ENCODE measurements around the gene ADGRG6.
"Not testable (repeated sequence)": the region's sequence is repeated elsewhere in the genome, so short reads cannot be mapped to it uniquely, and the experiment has no call there.

ADGRG6 gene

DNA sequence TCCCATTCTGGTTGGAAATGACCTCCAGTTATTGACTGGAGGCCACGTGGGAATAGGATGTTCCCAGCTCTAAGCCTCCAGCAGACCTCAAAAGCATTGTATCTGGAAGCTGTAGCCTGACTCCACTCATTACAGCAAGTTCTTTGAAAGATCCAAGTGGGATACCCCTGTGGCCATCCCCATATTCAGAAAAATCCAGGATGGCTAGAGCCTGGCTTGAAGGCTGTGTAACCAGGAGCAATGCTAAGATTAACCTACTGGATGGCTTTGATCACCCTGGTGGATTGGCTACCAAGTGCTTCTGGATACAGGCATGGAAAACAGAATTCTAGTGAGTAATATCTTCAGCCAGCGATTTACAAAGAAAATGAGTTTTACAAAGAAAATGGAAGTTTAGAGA, 151.2 kb downstream of the ADGRG6 start:
- DNase-seq: no peak

DNA sequence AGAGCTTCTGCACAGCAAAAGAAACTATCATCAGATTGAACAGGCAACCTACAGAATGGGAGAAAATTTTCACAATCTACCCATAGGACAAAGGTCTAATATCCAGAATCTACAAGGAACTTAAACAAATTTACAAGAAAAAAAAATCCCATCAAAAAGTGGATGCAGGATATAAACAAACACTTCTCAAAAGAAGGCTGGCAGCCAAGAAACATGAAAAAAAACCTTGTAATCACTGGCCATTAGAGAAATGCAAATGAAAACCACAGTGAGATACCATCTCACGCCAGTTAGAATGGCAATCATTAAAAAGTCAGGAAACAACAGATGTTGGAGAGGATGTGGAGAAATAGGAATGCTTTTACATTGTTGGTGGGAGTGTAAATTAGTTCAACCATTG, 152.4 kb downstream of the ADGRG6 start:
- DNase-seq: not testable (repeated sequence)

DNA sequence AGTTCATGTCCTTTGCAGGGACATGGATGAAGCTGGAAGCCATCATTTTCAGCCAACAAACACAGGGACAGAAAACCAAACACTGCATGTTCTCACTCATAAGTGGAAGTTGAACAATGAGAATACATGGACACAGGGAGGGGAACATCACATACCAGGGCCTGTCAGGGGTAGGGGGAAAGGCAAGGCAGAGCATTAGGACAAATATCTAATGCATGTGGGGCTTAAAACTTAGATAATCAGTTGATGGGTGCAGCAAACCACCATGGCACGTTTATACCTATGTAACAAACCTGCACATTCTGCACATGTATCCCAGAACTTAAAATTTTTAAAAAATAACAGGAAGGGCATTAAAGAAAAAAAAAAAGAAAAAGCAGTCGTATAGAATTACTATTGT, 153.0 kb downstream of the ADGRG6 start:
- DNase-seq: not testable (repeated sequence)

DNA sequence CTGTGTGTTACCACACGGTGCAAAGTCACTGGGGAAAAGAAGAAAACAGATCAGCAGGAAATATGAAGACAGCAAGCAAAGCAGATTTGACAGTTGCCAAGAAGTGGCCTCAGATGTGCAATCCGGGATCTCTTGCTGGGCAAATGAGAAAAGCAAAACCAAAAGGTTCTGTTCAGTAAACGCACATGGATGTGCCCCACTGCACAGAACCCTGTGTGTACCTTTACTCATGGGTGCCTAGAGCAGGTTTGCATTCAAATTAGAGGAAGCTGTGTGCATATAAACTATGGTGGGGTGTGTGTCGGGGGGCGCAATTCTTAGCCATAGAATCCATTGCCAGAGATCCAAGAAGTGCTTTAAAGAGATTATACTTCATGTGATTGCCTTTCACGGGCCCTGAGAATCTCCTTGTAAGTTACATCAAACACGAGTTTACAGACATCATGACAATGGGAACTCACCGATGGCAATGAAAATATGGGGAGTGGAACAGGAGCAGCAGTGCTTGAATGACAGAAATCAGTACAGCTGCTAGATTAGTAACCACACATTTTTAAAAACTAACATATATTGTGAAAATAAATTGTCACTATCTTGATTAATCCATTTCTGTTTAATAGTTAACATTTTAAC, 154.3 kb downstream of the ADGRG6 start:
- DNase-seq: no peak

DNA sequence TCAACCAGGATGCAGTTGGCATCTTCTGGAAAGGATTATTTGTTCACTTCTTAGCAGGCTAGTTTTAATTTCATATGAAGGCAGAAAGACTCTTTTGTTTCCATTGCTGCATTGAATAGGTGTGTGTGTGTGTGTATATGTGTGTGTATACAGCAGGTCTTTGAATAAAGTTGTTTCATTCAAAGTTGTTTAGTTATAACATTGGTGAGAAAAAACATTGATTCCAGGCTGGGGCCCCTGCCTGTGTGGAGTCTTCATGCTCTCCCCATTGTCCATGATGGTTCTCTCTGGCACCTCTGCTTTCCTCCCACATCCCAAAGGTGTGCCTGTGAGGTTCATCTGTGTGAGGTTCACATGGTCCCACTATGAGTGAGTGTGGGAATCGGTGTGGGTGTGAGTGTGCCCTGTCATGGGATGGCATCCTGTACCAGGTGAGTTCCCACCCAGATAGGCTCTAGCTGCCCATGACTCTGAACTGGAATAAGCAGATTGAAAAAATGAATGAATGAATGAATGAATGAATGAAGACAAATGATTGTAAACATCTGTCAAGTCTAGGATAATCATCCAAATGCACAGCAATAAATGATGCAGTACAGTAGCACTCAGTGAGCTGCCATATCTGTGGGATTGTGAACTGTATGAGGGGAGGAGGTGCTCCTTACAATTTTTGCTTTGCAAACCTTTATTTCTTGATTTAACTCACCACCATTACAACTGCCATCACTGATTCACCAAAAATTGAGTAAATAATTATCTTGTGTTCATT, 156.0 kb downstream of the ADGRG6 start:
- no peak for DNase-seq

DNA sequence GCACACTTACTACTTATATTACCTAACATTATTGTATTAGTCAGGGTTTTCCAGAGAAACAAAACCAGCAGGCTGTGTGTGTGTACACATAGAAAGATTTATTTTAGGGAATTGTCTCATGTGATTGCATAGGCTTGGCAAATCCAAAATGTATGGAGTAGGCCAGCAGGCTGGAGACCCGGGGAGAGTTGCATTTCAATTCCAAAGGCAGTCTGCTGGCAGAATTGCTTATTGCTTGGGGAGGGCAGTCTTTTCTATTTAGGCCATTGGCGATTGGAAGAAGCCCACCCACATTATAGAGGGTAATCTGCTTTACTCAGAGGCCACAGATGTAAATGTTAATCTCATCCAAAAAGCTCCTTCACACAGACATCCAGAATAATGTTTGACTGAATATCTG, 157.0 kb downstream of the ADGRG6 start:
- no peak for DNase-seq

DNA sequence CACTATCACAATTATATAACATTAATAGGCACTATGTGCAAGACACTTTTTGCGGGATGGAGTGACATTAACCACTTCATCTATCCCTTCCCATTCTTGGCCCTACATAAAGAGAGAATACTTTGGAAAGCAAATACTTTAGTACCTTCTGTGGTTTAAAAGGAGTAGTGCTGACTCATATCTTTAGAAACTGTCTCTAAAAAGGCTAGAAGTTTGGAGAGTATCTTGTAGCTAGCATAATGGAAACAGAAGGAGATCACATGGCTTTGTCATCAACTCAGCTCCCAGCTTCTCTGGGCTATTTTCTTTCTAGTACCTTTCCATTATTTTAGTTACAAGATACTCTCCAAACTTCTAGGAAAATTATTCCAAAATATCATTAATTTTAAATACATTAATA, 157.5 kb downstream of the ADGRG6 start:
- no peak for DNase-seq

DNA sequence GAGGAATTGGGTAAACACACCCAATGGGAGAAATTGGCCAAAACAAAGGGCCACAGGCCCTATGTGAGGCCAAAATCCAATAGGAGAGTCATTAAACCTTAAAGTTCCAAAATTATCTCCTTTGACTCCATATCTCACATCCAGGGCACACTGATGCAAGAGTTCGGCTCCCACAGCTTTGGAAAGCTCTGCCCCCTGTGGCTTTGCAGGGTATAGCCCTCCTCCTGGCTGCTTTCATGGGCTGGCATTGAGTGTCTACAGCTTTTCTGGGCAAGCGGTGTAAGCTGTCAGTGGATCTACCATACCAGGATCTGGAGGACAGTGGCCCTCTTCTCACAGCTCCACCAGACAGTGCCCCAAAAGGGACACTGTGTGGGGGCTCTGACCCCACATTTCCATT, 160.5 kb downstream of the ADGRG6 start:
- no peak for DNase-seq

DNA sequence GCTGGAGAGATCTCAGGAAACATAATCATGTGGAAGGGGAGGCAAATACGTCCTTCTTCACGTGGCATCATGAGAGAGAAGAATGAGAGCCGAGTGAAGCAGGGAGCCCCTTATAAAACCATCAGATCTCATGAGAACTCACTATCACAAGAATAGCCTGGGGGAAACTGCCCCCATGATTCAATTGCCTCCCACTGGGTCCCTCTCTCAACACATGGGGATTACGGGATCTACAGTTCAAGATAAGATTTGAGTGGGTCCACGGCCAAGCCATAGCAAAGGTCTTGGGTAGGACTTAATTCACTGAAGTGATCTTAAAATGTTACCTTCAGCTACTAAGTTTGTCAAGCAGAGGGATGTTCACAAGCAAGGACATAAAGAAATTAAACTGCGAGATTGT, 162.2 kb downstream of the ADGRG6 start:
- no peak for DNase-seq

DNA sequence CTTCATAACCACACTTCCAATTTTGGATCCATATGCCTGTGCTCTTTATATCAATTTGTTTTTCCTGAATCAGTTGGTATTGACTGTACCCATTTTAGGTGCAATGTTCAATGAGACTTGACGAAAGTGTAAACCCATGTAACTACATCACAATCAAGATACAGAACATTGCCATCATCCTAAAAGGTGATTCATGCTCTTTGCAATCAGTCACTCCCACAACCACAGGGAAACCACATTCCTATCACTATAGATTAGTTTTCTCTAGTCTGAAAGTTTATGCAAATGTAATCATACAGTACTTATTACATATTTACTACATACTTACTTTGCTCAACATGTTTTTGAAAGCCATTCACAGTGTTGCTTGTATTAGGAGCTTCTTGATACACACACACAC, 167.4 kb downstream of the ADGRG6 start:
- no peak for DNase-seq

DNA sequence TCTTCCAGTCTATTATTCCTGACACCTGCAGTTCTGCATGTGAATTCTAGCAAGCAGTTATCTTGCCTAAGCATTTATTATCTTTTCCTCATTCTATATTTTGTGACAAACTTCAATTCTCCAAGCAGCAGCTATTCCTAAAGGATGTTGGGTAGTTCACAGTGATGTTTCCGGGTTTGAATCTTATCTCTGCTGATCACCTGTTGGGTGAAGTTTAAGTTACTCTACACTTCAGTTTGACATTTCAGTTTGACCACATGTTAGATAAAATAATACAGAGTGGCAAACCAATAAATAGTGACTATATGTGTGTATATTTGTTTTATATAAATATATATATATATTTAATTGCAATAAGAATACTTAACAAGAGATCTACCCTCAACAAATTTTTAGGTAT, 168.6 kb downstream of the ADGRG6 start:
- DNase-seq: no peak

DNA sequence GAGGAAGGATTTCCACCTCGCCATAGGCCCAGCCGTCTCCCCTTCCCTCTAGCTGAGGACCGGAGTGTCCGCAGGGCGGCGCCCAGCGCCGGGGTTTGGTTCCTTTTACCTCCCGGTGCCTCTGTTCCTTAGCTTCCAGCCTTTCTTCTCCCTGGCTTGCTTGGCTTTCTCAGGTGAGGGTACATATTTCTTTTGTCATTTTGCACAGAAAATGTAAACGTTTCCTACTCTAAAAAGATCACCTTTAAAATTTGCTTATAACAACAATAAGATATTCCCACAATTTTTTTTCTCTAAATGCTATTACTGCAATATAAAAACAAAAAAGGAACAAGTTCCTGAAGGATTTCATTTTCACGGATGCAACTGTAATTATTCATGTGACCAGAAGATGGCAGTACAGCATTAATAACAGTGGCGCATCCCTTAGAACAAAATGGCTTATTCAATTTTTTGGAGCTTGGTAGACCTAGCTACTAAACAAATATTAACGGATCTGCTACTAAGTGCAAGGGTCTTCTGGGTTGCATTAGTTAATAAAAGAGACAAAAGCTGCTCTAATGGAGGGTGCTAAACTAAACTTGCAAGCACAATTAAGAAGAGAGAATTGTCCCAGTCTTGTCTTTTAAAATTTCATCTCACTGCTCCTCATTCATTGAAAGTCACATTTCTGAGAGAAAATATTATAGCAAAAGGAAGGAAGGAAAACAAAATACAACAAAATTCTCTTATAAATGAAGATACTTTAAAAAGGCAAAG, 172.9 kb downstream of the ADGRG6 start:
- DNase-seq: peak; percentile 20

DNA sequence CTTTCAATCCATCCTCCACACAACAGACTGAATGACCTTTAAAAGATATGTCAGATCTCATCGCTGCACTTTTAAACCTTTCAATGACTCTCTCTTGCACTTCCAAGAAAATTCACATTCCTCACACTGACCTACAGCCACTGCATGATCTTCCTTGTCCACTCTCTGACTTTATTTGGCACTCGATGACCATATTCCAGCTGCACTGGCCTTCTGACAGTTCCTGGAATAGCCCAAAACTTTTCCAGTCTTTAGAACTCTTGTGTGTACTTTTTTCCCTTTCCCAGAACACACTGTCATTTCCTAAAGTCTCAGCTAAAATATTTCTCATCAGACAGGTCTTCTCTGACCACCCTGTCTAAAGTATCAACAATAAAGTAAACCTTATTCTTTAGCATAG, 174.6 kb downstream of the ADGRG6 start:
- no peak for DNase-seq

DNA sequence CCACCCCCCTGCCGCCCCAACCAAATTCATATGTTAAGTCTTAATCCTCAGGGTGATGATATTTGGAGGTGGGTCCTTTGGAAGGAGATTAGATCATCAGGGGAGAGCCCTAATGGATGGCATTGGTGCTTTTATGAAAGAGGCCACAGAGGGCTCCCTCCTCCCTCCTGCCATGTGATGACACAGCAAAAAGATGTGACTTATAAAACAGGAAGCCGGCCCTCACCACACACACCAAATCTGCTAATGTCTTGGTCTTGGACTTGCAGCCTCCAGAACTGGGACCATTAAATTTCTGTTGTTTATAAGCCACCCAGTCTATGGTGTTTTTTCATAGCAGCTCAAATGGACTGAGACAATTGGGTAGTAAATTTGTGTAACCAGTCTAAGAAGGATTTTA, 176.3 kb downstream of the ADGRG6 start:
- DNase-seq: no peak

DNA sequence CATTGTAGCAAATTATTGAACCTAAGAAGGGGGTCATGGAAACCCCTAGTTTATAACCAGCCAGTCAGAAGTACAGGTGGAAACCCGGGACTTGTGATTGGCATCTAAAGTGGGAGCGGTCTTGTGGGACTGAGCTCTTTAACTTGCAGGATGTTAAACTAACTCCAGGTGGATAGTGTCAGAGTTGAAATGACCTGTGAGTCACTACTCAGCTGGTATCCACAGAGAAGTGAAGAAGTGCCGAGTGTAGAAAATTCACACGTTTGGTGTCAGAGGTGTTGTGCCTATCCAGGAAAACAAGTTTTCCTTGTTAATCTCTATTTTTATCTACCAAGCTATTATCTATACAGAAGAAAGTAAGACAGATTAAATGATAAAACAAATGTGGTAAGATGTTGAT, 179.7 kb downstream of the ADGRG6 start:
- no peak for DNase-seq

DNA sequence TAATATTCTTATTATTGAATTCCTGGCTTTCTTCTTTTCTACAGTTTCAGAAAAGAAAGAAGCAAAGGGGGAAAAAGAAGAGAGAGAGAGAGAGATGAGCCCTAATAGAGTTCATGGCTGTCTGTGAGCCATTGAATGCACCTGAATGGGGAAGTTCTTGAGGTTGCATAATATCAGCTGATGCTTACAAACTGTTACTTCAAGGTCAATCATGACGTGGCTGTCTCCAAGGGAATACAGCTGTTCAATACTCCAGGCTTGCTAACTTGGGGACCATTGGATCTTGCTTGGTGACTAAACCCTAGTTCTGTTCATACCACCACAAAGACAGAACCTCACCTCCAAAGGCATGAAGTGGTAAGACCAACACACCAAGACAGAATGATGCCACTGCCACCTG, 180.4 kb downstream of the ADGRG6 start:
- no peak for DNase-seq

DNA sequence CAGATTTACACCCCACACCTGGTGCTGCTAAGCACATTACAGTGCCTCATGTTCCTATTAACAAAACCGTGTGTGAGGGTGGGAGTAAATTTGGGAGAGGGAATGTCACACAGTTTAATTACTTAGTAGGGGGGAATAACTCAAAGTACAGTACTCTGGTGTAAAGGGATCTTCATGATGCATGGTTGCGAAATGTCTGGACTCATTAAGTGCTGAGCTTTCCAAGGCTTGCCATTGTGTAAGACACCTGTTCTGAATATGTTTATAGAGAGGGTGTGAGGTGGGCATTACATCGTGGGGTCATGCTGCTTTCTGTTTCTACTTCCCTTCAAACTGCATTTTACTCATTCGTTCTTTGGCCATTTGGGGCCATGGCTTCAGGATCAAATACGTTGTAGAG, 181.2 kb downstream of the ADGRG6 start:
- no peak for DNase-seq

DNA sequence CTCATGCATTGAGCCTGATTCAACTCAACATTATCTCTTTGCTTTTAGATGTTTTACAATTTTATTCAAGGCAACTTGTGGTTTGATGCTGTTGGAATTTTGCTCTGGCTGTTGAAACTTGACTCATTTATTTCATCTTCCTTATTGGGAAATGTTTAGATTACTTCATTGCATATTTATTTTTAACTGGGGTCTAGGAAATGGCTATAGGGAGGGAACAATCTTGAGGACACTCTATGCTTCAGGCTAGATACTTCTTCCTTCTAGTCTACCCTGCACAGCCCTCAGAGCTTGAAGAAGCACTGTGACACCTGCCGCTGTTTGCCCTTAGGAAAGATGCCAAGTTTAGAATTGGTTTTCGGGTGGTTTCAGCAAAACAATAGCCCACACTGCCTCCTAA, 183.4 kb downstream of the ADGRG6 start:
- DNase-seq: no peak

DNA sequence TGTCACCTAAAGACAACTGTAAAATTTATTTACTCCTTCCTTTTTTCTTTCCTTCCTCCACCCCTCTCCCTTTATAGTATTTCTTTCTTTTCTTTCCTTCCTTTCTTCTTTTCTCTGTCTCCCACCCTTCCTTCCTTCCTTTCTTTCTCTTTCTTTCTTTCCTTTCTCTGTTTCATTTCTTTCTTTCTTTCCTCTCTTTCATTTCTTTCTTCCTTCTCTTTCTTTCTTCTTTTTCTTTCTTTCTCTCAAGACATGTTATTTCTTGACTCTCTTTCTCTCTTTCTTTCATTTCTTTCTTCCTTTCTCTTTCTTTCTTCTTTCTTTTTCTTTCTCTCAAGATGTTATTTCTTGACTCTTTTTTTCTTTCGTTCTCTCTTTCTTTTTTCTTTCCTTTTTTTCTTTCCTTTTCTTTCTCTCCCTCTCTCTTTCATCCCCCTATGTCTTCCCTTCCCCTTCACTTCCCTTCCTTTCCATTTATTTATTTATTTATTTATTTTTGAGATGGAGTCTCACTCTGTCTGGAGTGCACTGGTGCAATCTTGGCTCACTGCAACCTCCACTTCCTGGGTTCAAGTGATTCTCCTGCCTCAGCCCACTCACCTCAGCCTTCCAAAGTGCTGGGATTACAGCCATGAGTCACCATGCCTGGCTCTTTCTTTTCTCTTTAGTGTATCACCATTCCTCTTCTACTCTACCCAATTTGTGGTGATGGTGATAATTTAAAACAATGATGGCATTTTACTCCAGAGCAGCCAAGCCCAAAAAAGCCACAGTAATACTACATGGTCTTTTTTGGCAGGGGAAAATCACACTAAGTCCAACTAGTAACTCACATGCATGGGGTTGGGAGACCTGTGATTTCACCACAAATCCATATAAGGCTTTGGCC, 188.2 kb downstream of the ADGRG6 start:
- no peak for DNase-seq
